H9 (cell line): Measurements from ENCODE around the gene USP6NL. TPM values are rescaled to one million over a fixed set of nuclear protein-coding genes. Genes with fewer than 3 reads are reported as not detected.

Source experiments
- DNase-seq: peaks from one replicate; pipeline ENCODE4 v3.0.0-alpha.2; 2017
- H2AFZ ChIP-seq: one replicate; pipeline ENCODE4 v1.6.1; 2013; ENCODE audit warnings: mild to moderate bottlenecking, low read length, control low read depth, moderate library complexity
- H2AK5ac ChIP-seq: 2 replicates; pipeline ENCODE4 v1.6.1; 2013; ENCODE audit warnings: low read length, control low read depth, mixed read lengths; ENCODE audit not compliant: insufficient read length
- H2BK120ac ChIP-seq: one replicate; pipeline ENCODE4 v1.6.1; 2013; ENCODE audit warnings: low read depth, mild to moderate bottlenecking, low read length, control low read depth, inconsistent platforms; ENCODE audit not compliant: poor library complexity, severe bottlenecking
- H2BK12ac ChIP-seq: 2 replicates; pipeline ENCODE4 v1.6.1; 2013; ENCODE audit warnings: low read length, control low read depth, mixed read lengths, low read depth; ENCODE audit not compliant: insufficient read length
- H2BK15ac ChIP-seq: 2 replicates; pipeline ENCODE4 v1.6.1; 2013; ENCODE audit warnings: low read depth, low read length, control low read depth
- H2BK20ac ChIP-seq: one replicate; pipeline ENCODE4 v1.6.1; 2013; ENCODE audit warnings: low read depth, mild to moderate bottlenecking, low read length, control low read depth, inconsistent platforms; ENCODE audit not compliant: poor library complexity, severe bottlenecking
- H2BK5ac ChIP-seq: 2 replicates; pipeline ENCODE4 v1.6.1; 2013; ENCODE audit warnings: low read length, control low read depth, mixed read lengths; ENCODE audit not compliant: insufficient read length
- H3K14ac ChIP-seq: 2 replicates; pipeline ENCODE4 v1.6.1; 2013; ENCODE audit warnings: low read length, control low read depth; ENCODE audit not compliant: insufficient read depth
- H3K18ac ChIP-seq: 2 replicates; pipeline ENCODE4 v1.6.1; 2013; ENCODE audit warnings: low read depth, mild to moderate bottlenecking, mixed read lengths, low read length, control low read depth; ENCODE audit not compliant: insufficient read length
- H3K23ac ChIP-seq: 2 replicates; pipeline ENCODE4 v1.6.1; 2013; ENCODE audit warnings: low read length, control low read depth, mixed read lengths, low read depth; ENCODE audit not compliant: insufficient read length
- H3K23me2 ChIP-seq: 2 replicates; pipeline ENCODE4 v1.6.1; 2013; ENCODE audit warnings: low read depth, mild to moderate bottlenecking, mixed read lengths, low read length, control low read depth; ENCODE audit not compliant: insufficient read length, poor library complexity, severe bottlenecking
- H3K27ac ChIP-seq: 2 replicates; pipeline ENCODE4 v1.5.1; 2013; ENCODE audit warnings: low read length, control low read depth, mixed read lengths, low read depth; ENCODE audit not compliant: insufficient read length
- H3K27me3 ChIP-seq: 2 replicates; pipeline ENCODE4 v1.6.1; 2013; ENCODE audit warnings: low read length, control low read depth, inconsistent platforms; ENCODE audit not compliant: insufficient read depth
- H3K4ac ChIP-seq: 2 replicates; pipeline ENCODE4 v1.6.1; 2013; ENCODE audit warnings: low read depth, mild to moderate bottlenecking, control low read depth, inconsistent platforms, low read length, moderate library complexity
- H3K4me1 ChIP-seq: 2 replicates; pipeline ENCODE4 v1.6.1; 2013; ENCODE audit warnings: low read length, control low read depth, inconsistent platforms; ENCODE audit not compliant: insufficient read depth
- H3K4me2 ChIP-seq: 2 replicates; pipeline ENCODE4 v1.6.1; 2013; ENCODE audit warnings: low read length, control low read depth, mixed read lengths; ENCODE audit not compliant: insufficient read length, insufficient read depth
- H3K56ac ChIP-seq: 2 replicates; pipeline ENCODE4 v1.6.1; 2013; ENCODE audit warnings: low read depth, mild to moderate bottlenecking, mixed read lengths, low read length, control low read depth; ENCODE audit not compliant: insufficient read length
- H3K79me1 ChIP-seq: 2 replicates; pipeline ENCODE4 v1.6.1; 2013; ENCODE audit warnings: low read depth, mild to moderate bottlenecking, moderate library complexity, low read length, control low read depth, inconsistent platforms; ENCODE audit not compliant: insufficient read depth, poor library complexity, severe bottlenecking
- H3K79me2 ChIP-seq: 2 replicates; pipeline ENCODE4 v1.6.1; 2013; ENCODE audit warnings: low read length, control low read depth, inconsistent platforms; ENCODE audit not compliant: insufficient read depth
- H3K9ac ChIP-seq: 2 replicates; pipeline ENCODE4 v1.6.1; 2013; ENCODE audit warnings: low read length, control low read depth, mixed read lengths; ENCODE audit not compliant: insufficient read length; ENCODE audit errors: extremely low read depth
- H3K9me3 ChIP-seq: one replicate; pipeline ENCODE4 v1.6.1; 2013; ENCODE audit warnings: low read depth, low read length, inconsistent platforms; ENCODE audit not compliant: control insufficient read depth
- H3T11ph ChIP-seq: one replicate; pipeline ENCODE4 v1.6.1; 2013; ENCODE audit warnings: mild to moderate bottlenecking, low read length, control low read depth, inconsistent platforms
- H4K20me1 ChIP-seq: one replicate; pipeline ENCODE4 v1.6.1; 2013; ENCODE audit not compliant: control insufficient read depth, insufficient read length, insufficient read depth
- H4K5ac ChIP-seq: 2 replicates; pipeline ENCODE4 v1.6.1; 2013; ENCODE audit warnings: low read depth, mild to moderate bottlenecking, mixed read lengths, low read length, control low read depth; ENCODE audit not compliant: insufficient read length
- H4K8ac ChIP-seq: replicated peaks from 2 replicates; pipeline ENCODE4 v1.6.1; 2013; ENCODE audit warnings: low read length, control low read depth, mixed read lengths, low read depth; ENCODE audit not compliant: insufficient read length
- H4K91ac ChIP-seq: 2 replicates; pipeline ENCODE4 v1.6.1; 2013; ENCODE audit warnings: low read depth, mild to moderate bottlenecking, moderate library complexity, mixed read lengths, low read length, control low read depth; ENCODE audit not compliant: insufficient read length
- H3K27ac Mint-ChIP-seq, 3 experiments: 2 replicates in 2 of 3; 3 replicates in 1 of 3; pipeline ENCODE4 v1.8.0; 2020 to 2021; ENCODE audit warnings: mixed read lengths in 3 of 3, mild to moderate bottlenecking in 1 of 3, moderate library complexity in 1 of 3
- H3K27me3 Mint-ChIP-seq: 2 replicates; pipeline ENCODE4 v1.8.0; 2021; ENCODE audit warnings: low read depth, mild to moderate bottlenecking, moderate library complexity, mixed read lengths
- H3K36me3 Mint-ChIP-seq, 3 experiments: 2 replicates in 2 of 3; 3 replicates in 1 of 3; pipeline ENCODE4 v1.8.0; 2020 to 2021; ENCODE audit warnings: low read depth in 3 of 3, mixed read lengths in 3 of 3; ENCODE audit not compliant: insufficient read depth in 1 of 3
- H3K4me1 Mint-ChIP-seq, 2 experiments: 2 replicates each; pipeline ENCODE4 v1.8.0; 2020; ENCODE audit warnings: mixed read lengths in 2 of 2
- H3K4me3 Mint-ChIP-seq, 2 experiments: 2 replicates in 1 of 2; 3 replicates in 1 of 2; pipeline ENCODE4 v1.8.0; 2020 to 2021; ENCODE audit warnings: mild to moderate bottlenecking in 2 of 2, mixed read lengths in 2 of 2, moderate library complexity in 1 of 2
- H3K9me3 Mint-ChIP-seq, 2 experiments: 2 replicates in 1 of 2; 3 replicates in 1 of 2; pipeline ENCODE4 v1.8.0; 2020; ENCODE audit warnings: mild to moderate bottlenecking in 2 of 2, mixed read lengths in 2 of 2, moderate library complexity in 1 of 2
- CTCF ChIP-seq: fragments of 200-600 bp; sonication (generic); conservative IDR thresholded peaks from 3 replicates; pipeline ENCODE4 v1.8.0; 2021; ENCODE audit warnings: antibody characterized with exemption, mild to moderate bottlenecking
- WGBS: extraction: QIAGEN DNeasy Blood & Tissue Kit; methylation state at CpG from one replicate; pipeline ENCODE4 v1.1.7; 2013; ENCODE audit warnings: missing lambda C conversion rate, low lambda C conversion rate, mixed read lengths; ENCODE audit not compliant: insufficient read length; ENCODE audit errors: extremely low coverage; 5-methylcytosine and 5-hydroxymethylcytosine counted together
- total RNA-seq: library from RNA; stranded (reverse); gene quantifications from 2 replicates; pipeline ENCODE4 v1.2.1, GENCODE V29; 2021

The USP6NL gene
- total RNA-seq, 1 experiment from 2014 or later = 28.3 TPM

- Histone ChIP-seq H2AFZ (no peak overlapping the region), H3K18ac (no peak overlapping the region), H2BK20ac (no peak overlapping the region), H3K9ac (no peak overlapping the region), H3K56ac (no peak overlapping the region), H3K4ac (no peak overlapping the region), H3K4me1 (no peaks in the 10 kb centered on the region), H2BK5ac (no peak overlapping the region), H3K27me3 (no peaks in the 10 kb centered on the region), H2BK12ac (no peak overlapping the region), H4K5ac (no peak overlapping the region), H3K23ac (no peak overlapping the region), H2AK5ac (no peak overlapping the region), H4K8ac (no peak overlapping the region), H4K20me1 (no peaks in the 10 kb centered on the region), H4K91ac (no peak overlapping the region), H3K9me3 (no peaks in the 10 kb centered on the region), H3K79me1 (peaks cover 2% of the 10 kb centered on the region), H2BK15ac (no peak overlapping the region), H3K4me2 (no peak overlapping the region), H3K23me2 (no peaks in the 10 kb centered on the region), H3K79me2 (no peaks in the 10 kb centered on the region), H2BK120ac (no peak overlapping the region), H3K14ac (no peak overlapping the region), H3T11ph (no peak overlapping the region), H3K27ac (no peak overlapping the region)
- no peak for TF ChIP-seq CTCF
- no peaks in the 10 kb centered on the region for H3K4me1 Mint-ChIP-seq
- H3K27ac Mint-ChIP-seq = no peak overlapping the region
- H3K9me3 Mint-ChIP-seq = no peaks in the 10 kb centered on the region
- DNase-seq = no peak
- H3K27me3 Mint-ChIP-seq = no peaks in the 10 kb centered on the region
- peaks cover 0 to 4% (median 0%) of the 10 kb centered on the region in 3 experiments; a peak in 5 of 7 replicates for H3K36me3 Mint-ChIP-seq
- H3K4me3 Mint-ChIP-seq = no peak overlapping the region
- WGBS = no CpG with 5 or more reads among the region's 1 CpG
Measured at GRCh38 chr10:11520892-11521291, 90.6 kb downstream of the USP6NL start.
